Measurements from ENCODE around the gene MCM5.

GRCh38 chr22:35421121-35421520 is 21.2 kb downstream of the MCM5 start:
- TF ChIP-seq SUZ12 (IDR thresholded peaks at IDR 0.05; ENCODE audit: extremely low read depth, insufficient read depth, insufficient read length) = no peak
- TF ChIP-seq ZNF274 (IDR thresholded peaks at IDR 0.05; ENCODE audit: low read depth, low read length) = no peak
